HAP-1 (cell line): ENCODE measurements around the gene BHMT2.
A peak's percentile ranks its signal among the peaks of the same experiment; 100 is the strongest.

Experiments used
- DNase-seq, 2 experiments: peaks; one replicate each; pipeline ENCODE4 v3.0.0-alpha.2; 2016 to 2020; ENCODE audit warnings: low spot score in 2 of 2
- H3K27me3 ChIP-seq: fragments of 250-450 bp; sonication (Bioruptor Pico); 2 replicates; pipeline ENCODE4 v1.5.1; 2020; ENCODE audit warnings: low read depth, mild to moderate bottlenecking, moderate library complexity
- H3K36me3 ChIP-seq: fragments of 250-450 bp; sonication (Bioruptor Pico); replicated peaks from 2 replicates; pipeline ENCODE4 v1.5.1; 2020; ENCODE audit warnings: mild to moderate bottlenecking
- H3K4me1 ChIP-seq: fragments of 250-450 bp; sonication (Bioruptor Pico); 2 replicates; pipeline ENCODE4 v1.5.1; 2020; ENCODE audit warnings: mild to moderate bottlenecking
- H3K4me3 ChIP-seq: fragments of 250-450 bp; sonication (Bioruptor Pico); 2 replicates; pipeline ENCODE4 v1.5.1; 2020; ENCODE audit warnings: mild to moderate bottlenecking, moderate library complexity
- H3K9me3 ChIP-seq: fragments of 250-450 bp; sonication (Bioruptor Pico); 2 replicates; pipeline ENCODE4 v1.5.1; 2020; ENCODE audit warnings: mild to moderate bottlenecking, moderate library complexity
- in situ Hi-C: fragments of 300-500 bp; cut with MboI; formaldehyde crosslinking; loops from 3 replicates; pipeline ENCODE4 v1.14.3; 2020; ENCODE audit warnings: low sequenced_read_pairs, inconsistent platforms, mixed read lengths

Gene BHMT2

GRCh38 chr5:79077680-79078365 lies 8.3 kb downstream of the BHMT2 start:
- in situ Hi-C loops = no loop called here
- H3K4me3 ChIP-seq = no peak overlapping the region
- DNase-seq = no peak
- H3K36me3 ChIP-seq = no peaks in the 10 kb centered on the region
- H3K9me3 ChIP-seq = no peaks in the 10 kb centered on the region
- H3K27me3 ChIP-seq = no peaks in the 10 kb centered on the region
- no peaks in the 10 kb centered on the region for H3K4me1 ChIP-seq

GRCh38 chr5:79080804-79081203 lies 11.2 kb downstream of the BHMT2 start:
- DNase-seq = no peak
- H3K27me3 ChIP-seq = no peaks in the 10 kb centered on the region
- H3K9me3 ChIP-seq = no peaks in the 10 kb centered on the region
- no peaks in the 10 kb centered on the region for H3K4me1 ChIP-seq
- in situ Hi-C loops = no loop called here
- no peaks in the 10 kb centered on the region for H3K36me3 ChIP-seq
- no peak overlapping the region for H3K4me3 ChIP-seq

- in situ Hi-C loops = no loop called here
- Histone ChIP-seq H3K27me3 (no peaks in the 10 kb centered on the region), H3K4me3 (no peak overlapping the region)
Observed at GRCh38 chr5:79081779-79082178, 12.2 kb downstream of the BHMT2 start.

GRCh38 chr5:79086116-79086515 lies 16.5 kb downstream of the BHMT2 start:
- Histone ChIP-seq H3K4me3 (no peak overlapping the region), H3K4me1 (no peaks in the 10 kb centered on the region), H3K27me3 (no peaks in the 10 kb centered on the region), H3K36me3 (no peaks in the 10 kb centered on the region), H3K9me3 (no peaks in the 10 kb centered on the region)
- no peak for DNase-seq
- in situ Hi-C loops = no loop called here

More at GRCh38 chr5:79081779-79082178, 12.2 kb downstream of the BHMT2 start:
- no peak for DNase-seq
- Histone ChIP-seq H3K9me3 (no peaks in the 10 kb centered on the region), H3K36me3 (no peaks in the 10 kb centered on the region), H3K4me1 (no peaks in the 10 kb centered on the region)

DNA sequence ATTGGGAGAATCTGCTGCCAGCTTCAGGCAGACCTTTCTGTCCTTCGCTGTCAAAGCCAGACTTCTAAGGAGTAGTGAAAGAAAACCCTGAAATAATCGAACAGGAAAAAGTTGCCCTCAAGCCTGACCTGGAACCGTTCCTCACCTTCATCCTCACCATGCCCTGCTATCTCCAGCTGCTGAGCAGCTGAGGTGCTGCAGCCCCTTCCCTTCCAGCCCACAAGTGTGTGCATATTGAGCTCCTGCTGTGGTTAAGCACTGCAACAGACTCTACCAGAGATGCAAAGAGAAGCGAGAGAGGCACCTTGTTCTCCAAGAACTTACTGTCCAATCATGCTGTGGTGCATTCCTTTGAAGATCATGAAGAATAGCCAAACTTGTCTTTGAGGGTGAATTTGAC lies 18.9 kb downstream of the BHMT2 start:
- in situ Hi-C loops = no loop called here
- no peak for DNase-seq

GRCh38 chr5:79091064-79091463 lies 21.5 kb downstream of the BHMT2 start:
- Histone ChIP-seq H3K36me3 (no peaks in the 10 kb centered on the region), H3K4me1 (no peaks in the 10 kb centered on the region), H3K27me3 (no peaks in the 10 kb centered on the region), H3K9me3 (no peaks in the 10 kb centered on the region), H3K4me3 (no peak overlapping the region)
- in situ Hi-C loops = no loop called here
- no peak for DNase-seq

More for the DNA sequence above, 18.9 kb downstream of the BHMT2 start:
- Histone ChIP-seq H3K27me3 (no peaks in the 10 kb centered on the region), H3K9me3 (no peaks in the 10 kb centered on the region), H3K36me3 (no peaks in the 10 kb centered on the region), H3K4me1 (no peaks in the 10 kb centered on the region), H3K4me3 (no peak overlapping the region)

GRCh38 chr5:79093762-79094161 lies 24.2 kb downstream of the BHMT2 start:
- Histone ChIP-seq H3K9me3 (no peaks in the 10 kb centered on the region), H3K4me1 (no peaks in the 10 kb centered on the region), H3K27me3 (no peaks in the 10 kb centered on the region), H3K4me3 (no peak overlapping the region), H3K36me3 (no peaks in the 10 kb centered on the region)
- in situ Hi-C loops = no loop called here
- DNase-seq = no peak

DNA sequence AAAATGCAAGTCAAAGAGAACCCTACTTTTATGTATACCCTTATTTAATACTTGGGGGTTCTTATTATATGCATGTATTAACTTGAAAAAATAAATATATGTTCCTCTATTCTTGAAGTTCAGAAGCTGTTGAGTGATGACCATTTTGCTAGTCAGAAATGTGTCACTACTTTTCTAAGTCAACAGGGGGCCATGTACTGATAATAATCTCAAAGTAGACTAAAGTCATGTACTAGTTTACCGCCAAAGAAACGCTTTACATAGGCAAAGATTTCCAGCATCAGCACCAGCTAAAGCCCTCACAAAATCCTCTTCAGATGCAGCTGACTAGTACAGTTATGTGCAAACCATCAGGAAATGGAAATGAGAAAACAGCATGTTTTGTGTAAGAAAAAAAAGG lies 36.3 kb downstream of the BHMT2 start:
- no peak for DNase-seq
- no peaks in the 10 kb centered on the region for H3K36me3 ChIP-seq
- in situ Hi-C loops = no loop called here

GRCh38 chr5:79107020-79107796 lies 37.6 kb downstream of the BHMT2 start:
- no peaks in the 10 kb centered on the region for H3K9me3 ChIP-seq
- DNase-seq = no peak
- no peaks in the 10 kb centered on the region for H3K4me1 ChIP-seq
- no peaks in the 10 kb centered on the region for H3K36me3 ChIP-seq
- in situ Hi-C loops = no loop called here
- no peaks in the 10 kb centered on the region; the same call in 1 of the 2 replicates for H3K27me3 ChIP-seq
- no peak overlapping the region for H3K4me3 ChIP-seq

More for the DNA sequence above, 36.3 kb downstream of the BHMT2 start:
- H3K4me3 ChIP-seq = no peak overlapping the region
- no peaks in the 10 kb centered on the region for H3K9me3 ChIP-seq
- no peaks in the 10 kb centered on the region for H3K4me1 ChIP-seq
- no peaks in the 10 kb centered on the region; the same call in 1 of the 2 replicates for H3K27me3 ChIP-seq

- in situ Hi-C loops = no loop called here
Observed at GRCh38 chr5:79108086-79108485, 38.5 kb downstream of the BHMT2 start.

DNA sequence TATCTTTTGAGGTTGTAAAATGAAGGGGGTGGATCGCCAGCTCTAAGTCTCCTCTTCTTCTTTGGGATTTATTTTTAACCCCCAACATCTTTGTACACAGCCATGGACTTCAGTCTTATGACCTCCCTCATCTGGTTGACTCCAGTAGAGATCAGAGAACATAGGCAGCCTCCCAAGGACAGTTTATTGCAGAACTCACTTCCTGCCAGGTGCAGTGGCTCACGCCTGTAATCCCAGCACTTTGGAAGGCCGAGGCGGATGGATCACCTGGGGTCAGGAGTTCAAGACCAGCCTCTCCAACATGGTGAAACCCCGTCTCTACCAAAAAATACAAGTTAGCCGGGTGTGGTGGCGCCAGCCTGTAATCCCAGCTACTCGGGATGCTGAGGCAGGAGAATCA lies 39.2 kb downstream of the BHMT2 start:
- H3K4me1 ChIP-seq = no peaks in the 10 kb centered on the region
- H3K9me3 ChIP-seq = no peaks in the 10 kb centered on the region
- no peak overlapping the region for H3K4me3 ChIP-seq
- H3K27me3 ChIP-seq = no peaks in the 10 kb centered on the region; the same call in 1 of the 2 replicates
- no peaks in the 10 kb centered on the region for H3K36me3 ChIP-seq
- DNase-seq = no peak
- in situ Hi-C loops = no loop called here

More at GRCh38 chr5:79108086-79108485, 38.5 kb downstream of the BHMT2 start:
- Histone ChIP-seq H3K9me3 (no peaks in the 10 kb centered on the region), H3K4me1 (no peaks in the 10 kb centered on the region), H3K4me3 (no peak overlapping the region), H3K36me3 (no peaks in the 10 kb centered on the region), H3K27me3 (no peaks in the 10 kb centered on the region; the same call in 1 of the 2 replicates)
- DNase-seq = no peak

DNA sequence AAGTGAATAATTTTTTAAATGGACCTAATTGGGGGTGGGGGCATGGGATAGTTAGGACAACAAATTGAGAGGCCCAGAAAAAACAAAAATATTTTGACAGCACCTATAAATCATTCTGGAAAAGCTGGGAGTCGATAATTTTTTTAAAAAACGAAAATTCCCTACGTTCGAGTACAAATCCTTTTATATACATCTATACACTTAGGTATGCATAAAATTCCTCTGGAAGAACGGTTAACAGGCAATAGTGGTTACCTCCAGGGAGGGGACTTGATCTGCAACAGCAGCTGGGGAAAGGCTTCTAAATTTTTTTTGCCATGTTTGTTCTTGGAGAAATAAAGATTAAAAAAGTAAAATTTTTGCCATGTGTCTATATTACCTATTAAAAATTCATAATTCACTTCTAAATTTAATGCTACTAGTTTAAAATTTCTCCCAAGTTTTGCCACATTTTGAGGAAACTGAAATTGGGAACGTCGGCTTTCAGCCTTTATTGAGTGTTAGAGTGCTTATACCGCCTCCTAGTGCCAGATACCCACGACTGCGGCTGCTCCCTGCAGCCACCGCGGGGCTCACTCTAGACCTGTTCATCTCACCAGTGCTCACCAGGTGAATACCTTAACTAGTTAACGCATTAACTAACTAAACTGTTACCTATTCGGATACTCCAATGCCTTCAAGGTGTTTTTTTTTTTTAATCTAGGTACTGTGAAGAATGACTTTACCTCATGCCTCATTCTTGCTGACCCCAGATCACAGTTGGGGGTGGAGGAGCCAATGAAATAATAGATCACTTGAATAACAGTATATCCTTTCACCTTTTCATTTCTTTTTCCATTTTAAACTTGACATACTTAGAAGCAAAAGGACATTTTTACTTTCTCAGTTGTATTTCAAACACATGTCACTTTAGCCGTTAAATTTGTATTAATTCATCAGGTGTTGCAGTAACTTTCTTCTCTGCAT lies 40.2 kb downstream of the BHMT2 start:
- in situ Hi-C loops = no loop called here
- Histone ChIP-seq H3K4me3 (no peak overlapping the region), H3K36me3 (no peaks in the 10 kb centered on the region), H3K4me1 (no peaks in the 10 kb centered on the region), H3K27me3 (no peaks in the 10 kb centered on the region; the same call in 1 of the 2 replicates), H3K9me3 (no peaks in the 10 kb centered on the region)
- peak in 1 of 2 experiments; percentile 20 for DNase-seq

GRCh38 chr5:79111387-79111959 lies 41.9 kb downstream of the BHMT2 start, which contains the start of gene BHMT:
BHMT (plus strand) TSS chr5:79111809; CDS start chr5:79111886, 77 bp downstream.
- H3K9me3 ChIP-seq = no peaks in the 10 kb centered on the region
- no peaks in the 10 kb centered on the region for H3K36me3 ChIP-seq
- in situ Hi-C loops = no loop called here
- H3K4me1 ChIP-seq = no peaks in the 10 kb centered on the region; the same call in 1 of the 2 replicates
- no peaks in the 10 kb centered on the region; the same call in 1 of the 2 replicates for H3K27me3 ChIP-seq
- no peak within 1 kb of the TSS for H3K4me3 ChIP-seq
- no peak for DNase-seq
